GM18873 (cell line): ENCODE results near the gene SYK.

Experiments
- ATAC-seq: cut with Tn5 transposase; IDR thresholded peaks from one replicate; pipeline ENCODE4 v1.9.1; 2021; ENCODE audit warnings: mild to moderate bottlenecking, moderate library complexity, moderate number of reproducible peaks; ENCODE audit not compliant: unreplicated experiment, low FRiP score

Gene SYK

DNA sequence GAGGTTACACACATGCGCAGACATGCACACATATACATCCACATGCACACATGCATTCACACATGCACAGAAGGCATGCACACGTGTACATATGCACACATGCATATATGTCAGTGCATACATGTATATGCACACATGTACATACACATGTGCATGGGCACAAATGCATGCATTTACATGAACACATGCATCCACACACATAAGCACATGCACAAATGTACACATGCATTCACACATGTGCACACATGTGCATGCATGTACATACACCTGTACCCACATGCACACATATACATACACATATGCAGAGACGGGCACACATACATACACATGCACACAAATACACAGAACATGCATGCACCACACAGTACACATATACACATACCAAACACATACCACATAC, 97.7 kb downstream of the SYK start:
- ATAC-seq = no peak

DNA sequence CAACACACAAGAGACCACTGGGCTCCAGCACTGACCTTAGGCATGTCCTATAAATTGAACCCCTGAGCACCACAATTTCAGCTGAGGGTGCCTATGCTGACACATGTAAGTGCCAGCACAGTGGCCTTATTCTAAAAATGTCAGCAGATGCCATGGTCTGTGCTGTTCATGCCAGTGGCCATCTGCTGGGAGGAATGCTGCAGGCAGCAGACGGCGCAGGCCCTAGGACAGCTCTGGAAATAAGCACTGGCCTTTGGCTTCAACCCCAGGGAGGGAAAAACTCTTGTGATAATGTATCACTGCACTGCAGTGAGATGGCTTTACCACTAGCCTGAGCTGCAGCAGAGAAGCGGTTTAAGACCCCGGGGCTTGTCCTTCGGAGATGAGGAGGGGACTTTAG, 98.5 kb downstream of the SYK start:
- ATAC-seq = no peak

DNA sequence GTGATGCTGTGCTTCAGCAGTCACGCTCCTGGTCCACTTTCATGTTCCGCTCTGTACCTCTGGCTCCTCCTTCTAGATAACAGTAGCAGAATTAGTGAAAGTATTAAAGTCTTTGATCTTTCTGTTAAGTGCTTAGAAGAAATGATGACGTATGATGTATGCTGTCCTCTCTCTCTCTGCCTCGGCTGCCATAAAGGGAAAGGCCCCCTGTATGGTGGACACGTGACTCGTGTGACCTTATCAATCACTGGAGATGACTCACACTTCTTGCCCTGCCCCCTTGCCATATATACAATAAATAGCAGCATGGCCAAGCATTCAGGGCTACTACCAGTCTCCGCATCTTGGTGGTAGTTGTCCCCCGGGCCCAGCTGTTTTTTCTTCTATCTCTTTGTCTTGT, 100.3 kb downstream of the SYK start:
- ATAC-seq = no peak

DNA sequence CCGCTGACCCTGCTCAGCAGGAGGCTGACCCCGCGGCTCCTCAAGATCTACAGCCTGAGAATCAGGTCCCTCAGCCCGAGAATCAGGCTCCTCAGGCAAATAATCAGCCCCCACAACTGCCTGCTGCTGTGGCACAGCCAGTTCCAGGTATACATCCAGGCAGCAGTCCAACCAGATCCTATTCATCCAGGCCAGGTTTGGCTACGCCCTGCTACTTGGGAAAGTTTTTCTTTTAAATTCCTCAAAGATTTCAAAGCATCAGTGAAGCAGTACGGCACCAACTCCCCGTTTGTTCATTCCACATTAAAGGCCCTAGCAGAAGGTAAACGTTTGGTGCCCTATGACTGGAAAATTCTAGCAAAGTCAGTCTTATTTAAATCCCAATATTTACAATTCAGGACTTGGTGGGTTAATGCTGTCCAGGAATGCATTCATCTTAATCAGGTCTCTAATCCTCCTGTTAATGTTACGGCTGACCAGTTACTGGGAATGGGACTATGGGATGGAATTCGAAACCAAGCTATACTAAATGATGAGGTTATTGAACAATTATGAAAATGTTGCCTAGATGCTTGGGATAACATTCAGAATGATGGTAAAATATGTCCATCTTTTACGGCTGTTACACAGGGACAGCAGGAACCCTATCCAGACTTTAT, 102.3 kb downstream of the SYK start:
- ATAC-seq = no peak

DNA sequence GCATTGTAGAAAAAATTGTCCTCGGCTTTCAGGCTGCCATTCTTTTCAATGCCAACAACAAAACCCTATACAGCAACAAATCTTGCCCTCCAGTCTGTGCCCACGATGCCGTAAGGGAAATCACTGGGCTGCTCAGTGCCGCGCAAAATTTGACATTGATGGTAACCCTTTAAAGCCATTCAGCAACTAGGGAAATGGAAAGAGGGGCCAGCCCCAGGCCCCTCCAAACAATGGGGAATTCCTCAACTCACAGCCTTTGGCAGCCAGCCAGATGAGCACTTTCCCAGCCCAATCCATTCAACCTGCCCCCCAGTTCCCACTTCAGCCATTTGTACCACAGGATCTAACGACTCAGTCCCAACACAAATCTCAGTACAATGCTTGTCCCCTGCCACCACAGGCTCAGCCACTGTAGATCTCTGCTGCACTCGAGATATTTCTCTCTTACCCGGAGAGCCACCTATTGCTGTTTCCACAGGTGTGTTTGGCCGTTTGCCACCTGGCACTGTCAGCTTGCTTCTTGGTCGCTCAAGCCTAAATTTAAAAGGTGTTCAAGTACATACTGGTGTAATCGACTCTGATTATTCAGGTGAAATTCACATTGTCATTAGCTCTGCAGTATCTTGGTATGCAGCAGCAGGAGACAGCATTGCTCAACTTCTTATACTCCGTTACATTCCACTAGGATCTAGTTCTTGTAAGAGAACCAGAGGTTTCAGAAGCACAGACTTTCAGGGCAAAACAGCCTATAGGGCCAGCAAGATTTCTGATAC, 103.3 kb downstream of the SYK start:
- ATAC-seq = no peak

DNA sequence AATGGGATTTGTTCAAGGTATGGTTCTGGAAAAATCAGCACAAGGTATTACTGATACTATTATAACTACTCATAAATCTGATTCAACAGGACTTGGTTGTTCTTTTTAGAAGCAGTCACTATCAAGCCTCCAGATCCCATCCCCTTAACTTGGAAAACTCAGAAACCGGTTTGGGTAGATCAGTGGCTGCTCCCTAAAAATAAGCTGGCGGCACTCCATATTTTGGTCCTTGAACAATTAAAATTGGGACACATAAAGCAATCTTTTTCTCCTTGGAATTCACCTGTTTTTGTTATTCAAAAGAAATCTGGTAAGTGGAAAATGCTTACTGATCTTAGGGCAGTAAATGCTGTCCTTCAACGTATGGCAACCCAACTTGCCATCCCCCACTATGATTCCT, 104.2 kb downstream of the SYK start:
- ATAC-seq = no peak

DNA sequence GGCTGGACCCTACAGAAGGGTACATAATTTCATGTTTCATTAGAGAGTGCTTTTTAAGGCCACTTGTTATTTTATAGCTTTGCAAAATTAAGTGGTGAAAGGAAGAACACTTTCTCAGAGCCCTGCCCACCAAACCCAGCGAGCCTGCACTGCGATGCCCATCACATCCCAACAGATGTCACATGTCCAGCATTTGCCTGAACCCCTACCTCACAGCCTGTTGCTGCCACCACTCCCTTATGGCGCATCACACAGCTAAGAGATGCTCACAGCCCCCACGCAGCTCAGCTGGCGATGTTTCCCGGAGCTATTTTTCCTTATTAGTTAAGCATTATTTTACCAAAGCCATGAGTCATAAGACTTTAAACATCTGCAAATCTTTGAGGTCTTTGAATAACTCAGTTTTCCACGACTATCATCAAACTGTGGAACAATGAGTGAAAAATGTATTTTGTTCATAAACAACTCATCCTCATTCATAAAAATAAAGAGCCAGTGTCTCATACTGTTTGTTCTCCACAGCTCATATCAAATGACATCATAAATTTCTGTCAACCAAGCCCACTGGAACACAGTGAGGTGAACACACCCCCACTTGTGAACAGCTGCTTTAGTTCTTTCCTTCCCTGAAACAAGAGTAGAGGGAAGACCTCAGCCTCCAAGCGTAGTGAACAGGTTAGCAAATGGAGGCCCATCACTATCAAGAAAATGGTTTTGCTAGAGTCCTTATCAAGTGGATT, 104.9 kb downstream of the SYK start:
- ATAC-seq = no peak

DNA sequence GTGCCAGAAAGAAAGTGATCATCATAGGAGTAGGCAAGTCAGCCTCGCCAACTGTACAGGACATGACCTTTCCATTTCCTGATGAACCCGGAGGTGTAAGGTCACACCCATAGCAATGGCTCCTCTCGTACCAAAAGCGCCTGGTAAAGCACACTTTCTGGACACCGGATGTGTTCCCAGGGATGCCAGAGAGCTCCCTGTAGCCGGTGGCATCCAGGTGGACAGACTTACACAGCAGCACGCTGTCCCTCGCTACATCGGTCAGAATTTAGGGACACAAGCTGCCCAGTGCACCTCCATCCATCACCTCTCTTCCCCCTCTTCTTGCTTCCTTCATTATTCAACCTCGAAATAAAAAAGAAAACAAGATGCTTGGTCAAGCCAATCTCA, 105.4 kb downstream of the SYK start:
- ATAC-seq = no peak

DNA sequence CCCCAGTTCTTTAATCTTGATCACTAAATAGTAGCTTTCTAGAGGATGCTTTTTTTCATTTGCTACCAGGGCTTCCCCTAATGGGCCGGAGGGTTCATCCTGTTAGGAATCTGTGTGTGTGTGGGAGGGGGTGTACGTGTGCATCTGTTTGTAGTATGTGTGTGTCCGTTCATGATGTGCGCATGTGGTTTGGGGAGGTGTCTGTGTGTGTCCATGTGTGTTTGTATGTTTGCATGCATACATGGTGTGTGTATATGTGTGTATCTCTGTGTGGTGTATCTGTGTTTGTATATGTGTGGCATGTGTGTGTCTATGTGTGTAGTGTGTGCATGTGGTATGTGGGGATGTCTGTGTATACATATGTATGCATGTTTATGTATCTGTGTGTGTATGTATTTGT, 106.2 kb downstream of the SYK start:
- no peak for ATAC-seq

DNA sequence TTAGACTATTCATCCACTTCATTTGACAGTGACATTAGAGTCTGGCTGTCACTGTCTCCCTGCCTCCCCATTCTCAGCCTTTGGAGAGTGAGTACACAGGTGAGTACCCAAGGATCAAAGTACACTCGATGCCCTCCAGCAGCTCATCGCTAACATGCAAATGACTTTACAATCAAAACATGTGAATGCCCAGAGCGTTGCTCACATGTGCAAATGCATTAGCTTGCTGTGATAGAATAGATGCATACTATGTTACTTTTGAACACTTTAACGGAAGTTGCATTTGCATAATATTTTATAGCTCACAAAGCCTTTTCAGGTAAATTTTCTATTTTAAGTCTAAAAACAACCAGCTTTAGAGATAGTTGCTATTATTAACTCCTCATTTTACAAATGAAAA, 107.6 kb downstream of the SYK start:
- ATAC-seq = peak; percentile 47

DNA sequence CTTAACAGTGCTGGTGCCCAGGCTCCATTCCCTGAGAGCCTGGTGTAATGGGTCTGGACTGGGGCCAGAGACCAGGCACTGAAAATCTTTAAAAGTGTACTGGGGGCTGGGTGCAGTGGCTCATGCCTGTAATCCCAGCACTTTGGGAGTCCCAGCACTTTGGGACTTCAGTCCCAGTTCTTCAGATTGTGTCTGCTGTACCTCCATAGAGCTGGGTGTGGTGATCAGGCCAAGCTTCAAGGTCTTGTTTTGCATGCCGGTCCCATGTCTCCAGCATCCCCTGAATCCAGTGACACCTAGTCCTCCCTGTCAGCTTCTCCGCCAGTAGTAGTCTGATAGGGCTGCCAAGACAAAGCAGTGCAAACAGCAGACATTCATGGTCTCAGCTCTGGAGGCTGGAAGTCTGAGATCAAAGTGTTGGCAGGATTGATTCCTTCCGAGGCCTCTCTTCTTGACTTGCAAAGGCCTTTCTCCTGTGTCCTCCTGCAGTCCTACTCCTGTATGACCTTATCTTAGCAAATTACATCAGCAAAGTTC, 108.2 kb downstream of the SYK start:
- ATAC-seq = no peak

DNA sequence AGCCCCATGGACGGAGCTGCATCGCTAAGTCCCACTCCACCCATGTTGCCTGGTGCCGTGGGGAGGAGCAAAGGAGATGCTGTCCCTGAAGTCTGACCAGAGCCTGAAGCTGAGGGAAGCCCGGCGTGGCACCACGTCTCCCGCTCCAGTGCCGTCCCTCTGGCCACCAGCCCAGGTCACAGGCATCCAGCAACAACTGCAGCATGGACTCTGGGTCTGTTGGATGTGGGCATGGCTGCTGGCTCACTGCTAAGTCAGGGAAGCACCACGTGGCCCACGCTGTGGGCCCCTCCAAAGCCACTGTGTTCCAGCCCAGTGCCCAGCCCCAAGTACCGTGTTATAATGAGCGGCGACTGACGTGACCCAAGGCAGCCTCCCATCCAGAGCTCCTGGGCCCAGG, 112.6 kb downstream of the SYK start:
- no peak for ATAC-seq

DNA sequence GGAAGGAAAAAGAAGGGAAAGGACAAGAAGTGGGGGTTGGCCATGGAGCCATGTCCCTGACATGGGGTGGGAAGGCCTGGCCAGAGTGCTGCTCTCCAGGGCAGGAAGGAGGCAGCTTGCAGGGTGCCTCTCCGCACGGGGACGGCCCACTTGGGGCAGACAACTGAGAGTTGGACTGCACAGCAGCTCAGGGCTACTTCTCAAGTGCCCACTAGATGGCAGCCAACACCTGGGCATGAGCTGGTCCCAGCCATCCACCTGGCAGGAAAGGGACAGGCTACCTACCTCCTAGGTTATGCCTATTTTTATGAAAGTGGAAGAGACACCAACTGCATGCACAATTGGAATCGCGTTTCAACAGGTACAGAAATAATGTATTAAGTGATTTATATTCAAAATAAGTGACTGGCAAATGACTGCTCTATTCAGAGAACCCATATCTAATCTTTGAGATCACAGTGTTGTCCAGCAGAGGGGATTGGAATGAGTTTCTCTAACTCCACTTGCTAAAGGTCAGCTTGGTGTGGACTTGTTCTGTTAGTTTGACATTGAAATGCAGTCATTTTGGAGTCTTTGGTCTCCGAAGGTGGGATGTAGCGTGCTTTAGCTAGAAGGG, 113.4 kb downstream of the SYK start:
- peak; percentile 77 for ATAC-seq

DNA sequence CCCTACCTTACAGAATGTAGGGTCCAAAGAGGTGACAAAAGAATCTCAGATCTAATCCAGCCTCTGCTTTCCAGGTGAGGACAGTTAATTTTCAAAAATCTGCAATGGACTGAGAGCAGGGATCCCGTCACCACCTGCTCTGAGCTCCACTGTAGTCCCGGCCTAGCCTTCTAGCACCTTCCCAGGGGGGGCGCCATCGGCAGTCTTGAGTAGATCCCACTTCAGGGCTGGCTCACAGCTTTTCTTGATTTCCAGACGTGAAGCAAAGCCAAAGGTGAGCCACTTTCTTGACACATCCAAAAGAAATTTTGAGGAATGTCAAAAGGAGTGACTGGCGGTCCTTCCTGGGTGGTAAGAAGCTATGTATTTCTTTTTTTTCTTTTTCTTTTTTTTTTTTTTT, 114.1 kb downstream of the SYK start:
- no peak for ATAC-seq

DNA sequence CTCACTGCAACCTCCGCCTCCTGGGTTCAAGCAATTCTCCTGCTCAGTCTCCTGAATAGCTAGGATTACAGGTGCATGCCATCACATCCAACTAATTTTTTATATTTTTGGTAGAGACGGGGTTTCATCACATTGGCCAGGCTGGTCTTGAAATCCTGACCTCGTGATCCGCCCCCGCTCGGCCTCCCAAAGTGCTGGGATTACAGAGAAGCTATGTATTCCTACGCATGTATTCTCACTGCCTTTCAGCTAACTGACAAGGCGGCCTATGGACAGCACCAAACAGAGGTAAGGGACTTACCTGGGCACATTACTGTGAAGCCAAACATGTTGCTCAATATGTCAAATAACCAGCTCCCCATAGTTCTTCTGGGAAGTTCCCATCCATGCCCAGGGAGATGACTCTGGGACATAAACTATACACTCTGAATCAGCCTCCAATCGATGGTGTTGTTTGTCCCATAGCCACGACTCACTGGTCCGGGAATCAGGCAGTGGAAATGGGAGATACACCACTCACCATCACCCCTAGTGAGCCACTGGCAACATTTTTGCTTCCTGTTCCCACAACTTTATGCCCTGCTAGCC, 114.6 kb downstream of the SYK start:
- no peak for ATAC-seq

DNA sequence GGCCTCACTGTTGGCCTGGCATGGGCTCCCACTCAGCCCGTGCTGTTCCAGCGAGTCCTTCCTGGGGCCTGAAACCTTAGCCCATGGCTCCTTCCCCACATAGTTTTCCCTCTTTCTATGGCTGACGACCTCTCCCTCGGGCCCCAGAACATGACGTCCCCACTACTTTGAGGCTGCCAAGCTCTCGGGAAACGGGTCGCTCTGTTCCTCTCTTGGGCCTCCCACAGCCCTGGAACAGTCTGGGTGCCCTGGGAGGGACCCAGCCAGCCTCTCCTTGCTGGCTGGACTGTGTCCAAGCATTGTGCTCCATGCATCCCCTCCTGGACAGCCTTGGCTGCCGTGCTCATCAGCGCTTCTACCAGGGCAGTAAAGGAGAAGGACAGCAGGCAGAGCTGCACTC, 118.3 kb downstream of the SYK start:
- no peak for ATAC-seq

DNA sequence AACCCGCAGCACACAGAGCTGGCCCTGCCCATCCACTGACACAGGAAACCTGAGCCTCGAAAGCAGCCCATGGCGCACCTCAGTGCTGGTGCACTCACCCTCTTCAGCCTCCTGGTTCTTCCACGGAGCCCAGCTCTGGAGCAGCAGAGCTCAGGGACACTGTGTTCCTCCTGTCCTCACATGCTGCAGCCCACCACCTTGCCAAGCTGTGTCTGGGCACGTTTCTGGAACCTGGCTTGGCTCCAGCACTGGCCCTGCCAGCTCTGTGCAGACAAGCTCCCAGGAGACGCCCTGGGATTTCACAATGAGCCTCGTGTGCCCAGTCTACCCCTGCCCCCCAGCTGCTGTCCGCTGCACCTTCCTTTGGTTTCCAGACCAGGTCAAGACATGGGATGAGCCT, 119.5 kb downstream of the SYK start:
- no peak for ATAC-seq

DNA sequence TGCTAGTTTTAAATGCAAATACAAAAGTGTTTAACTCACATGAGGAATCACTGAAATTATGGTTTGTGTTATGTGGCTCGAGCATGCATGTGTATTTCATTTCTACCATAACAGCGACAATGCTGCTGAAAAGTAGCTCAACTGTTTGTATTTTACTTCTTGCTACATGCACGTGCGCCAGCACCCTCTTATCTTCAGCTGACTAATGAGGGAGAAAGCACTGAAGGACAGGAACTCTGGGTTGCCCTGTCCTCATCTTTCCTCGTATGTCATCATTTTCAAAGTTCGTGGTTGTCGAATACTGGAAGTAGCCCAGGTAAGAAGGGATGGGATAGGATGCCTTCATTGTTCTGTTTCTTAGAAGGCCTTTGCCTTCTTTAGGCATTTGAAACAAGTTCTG, 120.3 kb downstream of the SYK start:
- ATAC-seq = no peak

DNA sequence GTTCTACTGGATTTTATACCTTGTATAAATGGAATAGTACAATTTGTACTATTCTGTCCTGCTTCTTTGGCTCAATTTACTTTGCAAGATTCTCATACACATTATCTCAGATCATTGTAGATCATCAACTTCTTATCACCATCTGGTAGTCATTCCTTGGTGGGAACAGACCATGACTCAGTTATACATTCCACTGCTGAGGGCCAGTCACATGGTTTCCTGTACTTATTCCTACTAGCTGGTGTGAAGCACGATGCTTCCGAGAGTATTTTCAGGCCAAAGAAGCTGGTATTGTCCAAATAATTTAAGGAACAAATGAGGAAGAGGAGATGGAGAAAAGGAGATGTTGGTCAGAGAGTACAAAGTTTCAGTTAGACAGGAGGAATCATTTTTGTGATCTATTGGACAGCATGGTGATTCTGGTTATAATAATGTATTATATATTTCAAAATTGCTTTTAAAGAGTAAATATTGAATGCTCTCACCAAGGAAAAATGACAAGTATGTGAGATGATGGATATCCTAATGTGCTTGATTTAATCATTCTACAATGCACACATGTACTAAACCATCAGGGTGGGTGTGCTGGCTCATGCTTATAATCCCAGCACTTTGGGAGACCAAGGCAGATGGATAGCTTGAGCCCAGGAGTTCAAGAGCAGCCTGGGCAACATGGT, 124.1 kb downstream of the SYK start:
- ATAC-seq = no peak

DNA sequence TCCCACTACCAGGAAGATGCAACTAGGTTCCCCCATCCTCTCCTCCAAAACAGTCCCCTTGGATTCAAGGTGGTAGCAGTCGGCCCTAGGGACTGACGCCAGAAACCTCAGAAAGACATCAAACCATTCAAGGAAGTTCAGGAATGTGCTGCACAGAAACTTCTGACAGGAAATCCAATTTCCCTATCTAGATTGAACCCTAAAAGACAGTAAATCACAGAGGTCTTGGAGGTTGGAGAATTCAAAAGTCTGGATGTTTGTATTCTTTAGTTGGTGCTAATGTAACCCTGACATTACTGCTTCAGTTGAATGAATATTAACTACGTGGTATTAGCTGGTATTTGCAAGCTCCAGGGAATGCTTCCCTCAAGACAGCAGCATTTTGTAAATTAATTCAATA, 125.3 kb downstream of the SYK start:
- no peak for ATAC-seq
